Right lobe of liver (tissue), 6 donors: Measurements from ENCODE around the gene PHF2. TPM values are rescaled to one million over a fixed set of nuclear protein-coding genes. Genes with fewer than 3 reads are reported as not detected.

Experiments used
- ATAC-seq, 4 donors: fragments of 200-7000 bp; cut with Tn5 transposase; one replicate each; pipeline ENCODE4 v1.9.1; 2020; ENCODE audit warnings: mild to moderate bottlenecking in 4 of 4, moderate library complexity in 4 of 4
- DNase-seq, 3 donors: peaks; one replicate each; pipeline ENCODE4 v3.0.0-alpha.2; 2020
- H3K27ac ChIP-seq, 3 donors: fragments of 200-600 bp; one replicate each; pipeline ENCODE4 v1.8.0; 2022
- H3K27me3 ChIP-seq, 2 donors: fragments of 200-600 bp; one replicate each; pipeline ENCODE4 v1.8.0; 2022
- H3K36me3 ChIP-seq, 4 donors: fragments of 200-600 bp; sonication (generic) in 1 of 4; one replicate each; pipeline versions ENCODE4 v1.5.1 to v1.8.0; 2017 to 2022; ENCODE audit warnings: control low read depth in 1 of 4
- H3K4me1 ChIP-seq, 4 donors: fragments of 200-600 bp; sonication (generic) in 1 of 4; one replicate each; pipeline versions ENCODE4 v1.5.1 to v1.8.0; 2017 to 2022; ENCODE audit warnings: control low read depth in 1 of 4
- H3K4me3 ChIP-seq, 3 donors: fragments of 200-600 bp; one replicate each; pipeline ENCODE4 v1.8.0; 2022
- H3K9me3 ChIP-seq, 4 donors: fragments of 200-600 bp; sonication (generic) in 1 of 4; one replicate each; pipeline versions ENCODE4 v1.5.1 to v1.8.0; 2017 to 2022; ENCODE audit warnings: control low read depth in 1 of 4
- POLR2A ChIP-seq: fragments of 450-650 bp; IDR thresholded peaks from one replicate; pipeline ENCODE4 v1.6.1; 2017; ENCODE audit warnings: antibody characterized with exemption, mild to moderate bottlenecking
- WGBS: methylation state at CpG from one replicate; pipeline ENCODE4 v1.1.6; 2018; ENCODE audit warnings: low coverage, low lambda C conversion rate; ENCODE audit not compliant: insufficient coverage; ENCODE audit errors: missing lambda C conversion rate; 5-methylcytosine and 5-hydroxymethylcytosine counted together
- intact Hi-C, 2 donors: fragments of 100-400 bp; cut with DNase I; formaldehyde crosslinking; loops; one replicate each; pipeline versions ENCODE4 v1.11.2 to v1.14.1; 2022
- total RNA-seq, 6 experiments: library from RNA; depleted of rRNA in 2 of 6; stranded (reverse); fragments of >200 nt in 2 of 6; fragmentation: NEBNext Ultra II Directional in 3 of 6; extraction: Animal tissue kit (Norgen Biotek cat#: 25700) in 3 of 6; gene quantifications; one replicate each; pipeline versions ENCODE4 v1.1.0 to v1.2.4, GENCODE V29; 2016 to 2023
- TF ChIP-seq, protein P1 (sequence below), 4 donors: fragments of 200-600 bp in 3 of 4; fragments of 450-650 bp in 1 of 4; IDR thresholded peaks; one replicate each; pipeline versions ENCODE4 v1.5.1 to v1.8.0; 2016 to 2022; ENCODE audit warnings: antibody characterized with exemption in 4 of 4, mild to moderate bottlenecking in 2 of 4
- donor health status: DM: no; HTN: yes; CAD: no.
- donor health status: DM: no; HTN: no; CAD: no.
- donor health status: DM: no; HTN: no; CAD: no.
- donor health status: DM: no; HTN: yes; CAD: no.
- donor health status: DM: no; HTN: yes; CAD: no.

Gene PHF2
- total RNA-seq, 6 experiments from 2014 or later: 6.3 to 8.5 (median 6.8) TPM

DNA sequence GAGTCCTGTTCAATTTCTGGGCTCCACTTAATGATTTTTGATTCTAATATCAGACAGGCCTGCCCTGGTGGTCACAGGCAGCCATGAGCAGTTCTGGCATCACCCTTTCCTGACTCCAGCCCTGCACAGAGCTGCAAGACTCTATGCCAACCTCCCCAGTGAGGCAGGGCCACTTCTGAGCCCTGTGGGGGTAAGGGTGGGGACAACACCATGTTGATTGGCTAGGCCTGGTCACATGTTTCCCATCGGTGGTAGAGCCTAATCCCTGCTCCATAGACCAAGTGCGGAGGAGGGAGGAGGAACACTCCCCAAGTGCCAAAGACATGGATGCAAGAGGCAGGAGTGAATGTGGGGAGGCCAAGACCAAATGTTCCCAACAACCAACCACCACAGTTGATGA is 134.6 kb downstream of the PHF2 start:
- intact Hi-C loops: no loop called here
- TF ChIP-seq POLR2A: no peak
- TF ChIP-seq, protein P1, sequence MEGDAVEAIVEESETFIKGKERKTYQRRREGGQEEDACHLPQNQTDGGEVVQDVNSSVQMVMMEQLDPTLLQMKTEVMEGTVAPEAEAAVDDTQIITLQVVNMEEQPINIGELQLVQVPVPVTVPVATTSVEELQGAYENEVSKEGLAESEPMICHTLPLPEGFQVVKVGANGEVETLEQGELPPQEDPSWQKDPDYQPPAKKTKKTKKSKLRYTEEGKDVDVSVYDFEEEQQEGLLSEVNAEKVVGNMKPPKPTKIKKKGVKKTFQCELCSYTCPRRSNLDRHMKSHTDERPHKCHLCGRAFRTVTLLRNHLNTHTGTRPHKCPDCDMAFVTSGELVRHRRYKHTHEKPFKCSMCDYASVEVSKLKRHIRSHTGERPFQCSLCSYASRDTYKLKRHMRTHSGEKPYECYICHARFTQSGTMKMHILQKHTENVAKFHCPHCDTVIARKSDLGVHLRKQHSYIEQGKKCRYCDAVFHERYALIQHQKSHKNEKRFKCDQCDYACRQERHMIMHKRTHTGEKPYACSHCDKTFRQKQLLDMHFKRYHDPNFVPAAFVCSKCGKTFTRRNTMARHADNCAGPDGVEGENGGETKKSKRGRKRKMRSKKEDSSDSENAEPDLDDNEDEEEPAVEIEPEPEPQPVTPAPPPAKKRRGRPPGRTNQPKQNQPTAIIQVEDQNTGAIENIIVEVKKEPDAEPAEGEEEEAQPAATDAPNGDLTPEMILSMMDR (IDR thresholded peaks at IDR 0.05): no peak
- no CpG with 5 or more reads among the region's 2 CpGs for WGBS

DNA sequence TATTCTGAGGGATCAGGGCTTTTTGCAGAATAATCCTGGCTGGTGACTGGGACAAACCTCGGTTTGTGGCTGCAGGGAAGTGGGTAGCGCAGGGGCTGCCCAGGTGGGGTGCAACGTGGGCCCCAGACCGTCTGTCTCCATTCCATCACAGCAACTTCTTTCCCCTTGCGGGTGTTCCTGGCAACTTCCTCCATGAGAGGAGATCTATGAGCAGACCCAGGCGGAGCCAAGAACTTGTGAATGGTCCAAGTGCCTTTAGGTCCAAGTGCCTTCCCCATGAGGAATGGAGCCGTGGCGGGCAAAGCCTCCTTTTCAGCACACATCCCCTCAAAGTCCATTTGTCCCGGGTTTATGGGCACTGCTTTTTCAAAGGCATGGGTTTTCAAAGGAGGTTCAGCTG is 136.5 kb downstream of the PHF2 start:
- Histone ChIP-seq H3K4me3 (no peak overlapping the region), H3K4me1 (no peaks in the 10 kb centered on the region), H3K36me3 (no peaks in the 10 kb centered on the region), H3K27ac (no peak overlapping the region), H3K9me3 (no peaks in the 10 kb centered on the region), H3K27me3 (no peaks in the 10 kb centered on the region)
- intact Hi-C loops: no loop called here
- ATAC-seq: no peak
- TF ChIP-seq, protein P1 (IDR thresholded peaks at IDR 0.05): no peak
- no peak for TF ChIP-seq POLR2A
- DNase-seq: no peak
- WGBS: 74% methylated on average over 9 of the region's 9 CpGs

More for the DNA sequence above, 134.6 kb downstream of the PHF2 start:
- Histone ChIP-seq H3K27me3 (no peaks in the 10 kb centered on the region), H3K4me1 (no peaks in the 10 kb centered on the region), H3K36me3 (no peaks in the 10 kb centered on the region), H3K27ac (no peak overlapping the region), H3K4me3 (no peak overlapping the region), H3K9me3 (no peaks in the 10 kb centered on the region)
- DNase-seq: no peak
- ATAC-seq: peak in 1 of 4 donors; percentile 29

DNA sequence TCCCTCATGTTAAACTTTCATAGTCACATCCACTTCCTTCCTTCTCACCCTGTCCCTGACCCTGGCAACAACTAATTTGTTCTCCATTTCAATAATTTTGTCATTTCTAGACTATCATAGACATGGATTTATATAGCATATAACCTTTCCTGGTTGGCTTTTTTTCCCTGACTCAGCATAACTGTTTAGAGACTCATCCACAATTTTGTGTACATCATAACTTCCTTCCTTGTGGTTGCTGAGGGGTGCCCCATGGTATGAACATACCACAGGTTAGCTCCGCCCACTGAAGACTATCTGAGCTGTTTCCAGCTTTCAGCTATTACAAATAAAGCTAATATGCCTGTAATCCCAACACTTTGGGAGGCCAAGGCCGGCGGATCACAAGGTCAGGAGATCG is 137.3 kb downstream of the PHF2 start:
- ATAC-seq (no peak), DNase-seq (no peak)
- 68% methylated on average over 4 of the region's 4 CpGs for WGBS
- Histone ChIP-seq H3K4me1 (no peaks in the 10 kb centered on the region), H3K27ac (no peak overlapping the region), H3K27me3 (no peaks in the 10 kb centered on the region), H3K4me3 (no peak overlapping the region), H3K36me3 (no peaks in the 10 kb centered on the region), H3K9me3 (no peaks in the 10 kb centered on the region)
- intact Hi-C loops: no loop called here
- TF ChIP-seq, protein P1 (IDR thresholded peaks at IDR 0.05): no peak
- no peak for TF ChIP-seq POLR2A

DNA sequence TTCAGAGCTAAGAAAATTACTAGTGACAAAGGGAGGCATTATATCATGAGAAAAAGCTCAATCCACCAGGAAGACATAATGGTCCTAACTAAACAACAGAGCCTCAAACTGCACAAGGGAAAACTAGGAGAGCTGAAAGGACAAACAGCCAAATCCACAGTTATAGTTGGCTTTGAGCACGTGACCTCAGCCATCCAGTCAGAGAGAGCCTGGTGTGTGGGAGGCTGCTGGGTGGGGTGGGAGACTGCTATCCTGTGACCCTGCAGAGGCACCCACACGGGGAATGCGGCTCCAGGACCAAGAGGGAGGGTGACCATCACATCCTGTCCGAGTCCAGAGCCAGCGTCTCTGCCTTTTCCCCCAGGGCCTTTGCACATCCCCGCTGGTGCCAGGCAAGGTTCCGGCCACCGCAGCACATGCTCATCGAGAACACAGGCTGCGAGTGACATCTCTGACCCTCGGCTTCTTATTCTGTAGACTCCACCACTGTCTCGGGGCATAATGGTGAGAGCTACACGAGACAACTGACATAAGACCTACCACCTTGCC is 145.1 kb downstream of the PHF2 start:
- no peak overlapping the region for H3K27ac ChIP-seq
- H3K27me3 ChIP-seq: no peaks in the 10 kb centered on the region
- WGBS: 67% methylated on average over 1 of the region's 13 CpGs
- DNase-seq (no peak), ATAC-seq (no peak)
- intact Hi-C loops: no loop called here
- H3K4me1 ChIP-seq: no peaks in the 10 kb centered on the region
- TF ChIP-seq, protein P1 (IDR thresholded peaks at IDR 0.05): no peak
- no peak for TF ChIP-seq POLR2A
- no peaks in the 10 kb centered on the region for H3K9me3 ChIP-seq
- H3K36me3 ChIP-seq: no peaks in the 10 kb centered on the region
- no peak overlapping the region for H3K4me3 ChIP-seq

DNA sequence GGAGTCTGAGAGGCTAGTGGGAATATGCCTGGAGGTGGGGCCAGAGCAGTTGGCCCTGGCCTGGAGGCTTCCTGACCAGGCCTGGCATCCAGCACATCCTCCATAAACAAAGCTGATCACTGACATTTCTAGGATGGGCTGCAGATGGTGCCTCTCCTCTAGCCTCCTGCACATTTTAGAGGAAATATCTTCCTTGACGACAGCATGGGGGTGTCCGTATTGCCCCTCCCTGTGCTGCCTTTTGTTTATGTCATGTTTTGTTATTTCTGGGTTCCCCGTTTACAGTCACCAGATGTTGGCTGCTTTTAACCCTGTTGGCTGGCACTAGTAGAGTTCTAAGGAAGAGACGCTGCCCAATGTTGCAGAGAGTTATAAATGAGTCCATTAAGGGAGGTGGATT is 148.5 kb downstream of the PHF2 start:
- Histone ChIP-seq H3K4me3 (no peak overlapping the region), H3K27me3 (no peaks in the 10 kb centered on the region), H3K9me3 (no peaks in the 10 kb centered on the region), H3K36me3 (no peaks in the 10 kb centered on the region), H3K27ac (no peak overlapping the region), H3K4me1 (no peaks in the 10 kb centered on the region)
- 67% methylated on average over 4 of the region's 4 CpGs for WGBS
- DNase-seq (no peak), ATAC-seq (no peak)
- intact Hi-C loops: no loop called here
- TF ChIP-seq POLR2A: no peak
- TF ChIP-seq, protein P1 (IDR thresholded peaks at IDR 0.05): no peak
